ENCODE measurements around the gene MAD1L1. TPM values are rescaled to one million over a fixed set of nuclear protein-coding genes. Genes with fewer than 3 reads are reported as not detected.
"Not testable (repeated sequence)": the region's sequence is repeated elsewhere in the genome, so short reads cannot be mapped to it uniquely, and the experiment has no call there.

The MAD1L1 gene
- total and polyA plus RNA-seq, 11 donors: 11.1 to 29.7 (median 20.9) TPM

DNA sequence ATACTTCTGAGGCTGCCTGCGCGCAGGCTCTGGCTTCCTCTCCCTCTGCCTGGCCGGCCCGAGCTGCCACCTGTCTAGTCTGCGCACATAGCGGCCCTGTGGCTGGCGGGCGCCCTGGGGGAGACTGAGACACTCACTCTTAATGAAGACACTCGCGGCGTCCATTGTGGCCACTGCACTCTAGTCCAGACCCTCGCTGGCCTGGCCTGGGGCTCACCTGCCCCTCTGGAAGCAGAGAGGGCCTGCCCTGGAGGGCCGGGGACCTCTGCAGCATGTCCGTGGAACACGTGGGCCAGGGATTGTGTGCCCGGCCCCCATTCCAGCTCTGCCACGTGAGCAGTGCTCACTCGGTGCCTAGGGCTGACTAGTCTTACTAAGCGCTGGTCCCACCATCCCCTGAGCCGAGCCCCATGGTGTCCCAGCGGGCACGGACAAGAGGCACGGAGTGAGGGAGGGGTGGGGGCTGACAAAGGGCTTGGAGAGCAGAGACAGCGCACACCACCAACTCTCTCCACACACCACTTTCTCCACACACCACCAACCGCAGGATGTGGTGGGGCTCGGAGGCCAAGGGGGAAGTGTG lies 413.4 kb downstream of the MAD1L1 start:
- Histone ChIP-seq H3K9me3 (no peaks in the 10 kb centered on the region), H3K4me3 (no peak overlapping the region), H3K36me3 (peaks cover 0 to 3% (median 0%) of the 10 kb centered on the region in 9 donors), H3K27me3 (no peaks in the 10 kb centered on the region), H3K4me1 (peaks cover 0 to 8% (median 0%) of the 10 kb centered on the region in 12 donors), H3K27ac (no peak overlapping the region)
- intact Hi-C loops (cut with DNase I): no loop called here
- WGBS, 4 donors: 81 to 97% (median 88%) methylated on average over 18 to 26 of the region's 26 CpGs
- ATAC-seq (no peak), DNase-seq (no peak)
- TF ChIP-seq, protein P1, sequence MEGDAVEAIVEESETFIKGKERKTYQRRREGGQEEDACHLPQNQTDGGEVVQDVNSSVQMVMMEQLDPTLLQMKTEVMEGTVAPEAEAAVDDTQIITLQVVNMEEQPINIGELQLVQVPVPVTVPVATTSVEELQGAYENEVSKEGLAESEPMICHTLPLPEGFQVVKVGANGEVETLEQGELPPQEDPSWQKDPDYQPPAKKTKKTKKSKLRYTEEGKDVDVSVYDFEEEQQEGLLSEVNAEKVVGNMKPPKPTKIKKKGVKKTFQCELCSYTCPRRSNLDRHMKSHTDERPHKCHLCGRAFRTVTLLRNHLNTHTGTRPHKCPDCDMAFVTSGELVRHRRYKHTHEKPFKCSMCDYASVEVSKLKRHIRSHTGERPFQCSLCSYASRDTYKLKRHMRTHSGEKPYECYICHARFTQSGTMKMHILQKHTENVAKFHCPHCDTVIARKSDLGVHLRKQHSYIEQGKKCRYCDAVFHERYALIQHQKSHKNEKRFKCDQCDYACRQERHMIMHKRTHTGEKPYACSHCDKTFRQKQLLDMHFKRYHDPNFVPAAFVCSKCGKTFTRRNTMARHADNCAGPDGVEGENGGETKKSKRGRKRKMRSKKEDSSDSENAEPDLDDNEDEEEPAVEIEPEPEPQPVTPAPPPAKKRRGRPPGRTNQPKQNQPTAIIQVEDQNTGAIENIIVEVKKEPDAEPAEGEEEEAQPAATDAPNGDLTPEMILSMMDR (IDR thresholded peaks at IDR 0.05): no peak
- no peak for TF ChIP-seq POLR2A (IDR thresholded peaks at IDR 0.05)

DNA sequence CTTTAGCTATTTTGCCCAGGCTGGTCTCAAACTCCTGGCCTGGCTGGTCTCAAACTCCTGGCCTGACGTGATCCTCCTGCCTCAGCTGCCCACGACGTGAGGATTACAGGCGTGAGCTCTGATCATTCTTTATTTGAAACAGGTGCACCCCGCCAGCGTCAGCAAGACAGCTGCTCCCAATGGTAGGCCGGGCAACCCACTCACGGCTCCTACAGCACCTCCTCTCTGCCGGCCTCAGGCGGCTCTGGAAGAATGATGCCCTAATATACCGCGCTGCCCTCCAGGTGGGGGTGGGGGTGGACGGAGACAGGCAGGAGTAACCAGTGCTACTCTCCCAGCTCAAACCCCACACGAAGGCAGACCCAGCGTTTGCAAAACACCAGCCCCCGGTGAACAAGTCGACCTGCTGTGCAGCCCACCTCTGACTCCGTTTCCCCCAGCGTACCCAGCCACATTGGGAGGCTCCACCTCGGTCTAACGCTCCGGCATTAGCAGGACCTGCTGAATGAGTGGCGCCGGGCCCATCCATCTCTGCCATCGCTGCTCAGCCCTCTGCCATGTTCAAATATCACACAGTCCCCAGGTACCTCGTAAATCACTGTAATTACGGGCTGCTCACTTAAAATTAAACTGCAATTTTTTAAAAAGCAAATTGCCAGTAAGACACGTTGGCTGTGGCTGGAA lies 414.0 kb downstream of the MAD1L1 start:
- H3K4me1 ChIP-seq: peaks cover 0 to 8% (median 0%) of the 10 kb centered on the region in 12 donors
- no peak overlapping the region for H3K4me3 ChIP-seq
- no peak for DNase-seq
- no peaks in the 10 kb centered on the region for H3K9me3 ChIP-seq
- TF ChIP-seq, protein P1 (IDR thresholded peaks at IDR 0.05): no peak
- TF ChIP-seq POLR2A (IDR thresholded peaks at IDR 0.05): no peak
- peaks cover 0 to 3% (median 0%) of the 10 kb centered on the region in 9 donors for H3K36me3 ChIP-seq
- WGBS, 4 donors: 90 to 95% (median 92%) methylated on average over 13 to 28 of the region's 28 CpGs
- intact Hi-C loops (cut with DNase I): no loop called here
- no peaks in the 10 kb centered on the region for H3K27me3 ChIP-seq
- H3K27ac ChIP-seq: peak overlapping the region in 2 of 12 donors; percentile 46 to 52
- ATAC-seq: no peak

DNA sequence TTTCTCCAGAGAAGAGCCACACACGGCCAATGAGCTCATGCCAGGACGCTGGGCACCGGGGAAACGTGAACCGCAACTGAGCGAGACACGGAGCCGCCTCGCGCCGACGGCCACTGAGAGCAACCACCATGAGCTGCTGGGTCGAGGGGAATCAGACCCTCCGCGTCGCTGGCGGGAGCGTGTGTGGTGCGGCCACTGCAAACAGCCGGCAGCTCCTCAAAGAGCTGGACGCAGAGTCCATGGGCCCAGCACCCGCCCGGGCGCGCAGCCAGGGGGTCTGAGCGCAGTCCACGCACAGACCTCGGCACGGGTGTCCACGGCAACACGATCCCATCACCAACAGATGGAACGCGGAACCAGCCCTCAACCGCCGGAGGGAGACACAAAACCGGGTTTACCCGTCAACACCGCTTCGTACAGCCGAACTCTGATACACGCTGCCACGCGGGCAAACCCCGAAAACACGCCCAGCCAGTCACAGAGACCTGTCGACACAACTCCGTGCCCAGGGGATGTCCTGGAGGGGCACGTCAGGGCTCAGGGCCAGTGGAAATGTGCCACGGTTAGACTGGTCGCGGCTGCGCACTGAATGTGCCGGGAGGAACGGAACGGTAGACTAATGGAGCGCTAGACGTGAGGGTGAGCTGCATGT lies 415.6 kb downstream of the MAD1L1 start:
- peaks cover 0 to 3% (median 0%) of the 10 kb centered on the region in 9 donors for H3K36me3 ChIP-seq
- no peaks in the 10 kb centered on the region for H3K27me3 ChIP-seq
- peaks cover 0 to 17% (median 4%) of the 10 kb centered on the region in 12 donors for H3K4me1 ChIP-seq
- DNase-seq: no peak
- no peak for ATAC-seq
- H3K27ac ChIP-seq: no peak overlapping the region
- H3K4me3 ChIP-seq: no peak overlapping the region
- TF ChIP-seq POLR2A (IDR thresholded peaks at IDR 0.05): no peak
- TF ChIP-seq, protein P1 (IDR thresholded peaks at IDR 0.05): no peak
- intact Hi-C loops (cut with DNase I): no loop called here
- H3K9me3 ChIP-seq: no peaks in the 10 kb centered on the region
- 94 to 97% (median 96%) methylated on average over 50 to 57 of the region's 57 CpGs for WGBS, 4 donors

DNA sequence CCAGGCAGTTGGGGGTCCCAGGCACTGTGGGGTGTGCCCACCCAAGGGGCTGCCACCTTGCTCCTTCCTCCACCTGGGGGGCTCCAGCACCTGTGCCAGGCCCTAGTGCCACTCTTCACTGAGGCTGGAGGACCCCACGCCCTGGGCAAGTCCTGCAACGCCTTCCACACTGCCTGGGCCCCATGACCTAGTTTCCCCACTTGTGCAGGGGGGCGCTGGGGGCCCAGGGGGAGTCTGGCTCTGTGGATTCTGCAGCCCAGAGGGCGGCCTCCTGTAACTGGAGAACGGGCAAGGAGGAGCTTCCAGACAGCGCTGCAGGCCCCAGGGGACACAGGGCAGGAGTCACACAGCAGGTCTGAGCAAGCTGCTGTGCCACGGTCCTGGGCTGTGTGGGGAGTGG lies 416.3 kb downstream of the MAD1L1 start:
- H3K27me3 ChIP-seq; DNase-seq; H3K9me3 ChIP-seq; ATAC-seq; H3K36me3 ChIP-seq; intact Hi-C loops (cut with DNase I); H3K4me3 ChIP-seq; H3K27ac ChIP-seq: not testable (repeated sequence)
- peaks cover 0 to 23% (median 5%) of the 10 kb centered on the region in 12 donors for H3K4me1 ChIP-seq
- WGBS, 4 donors: 79 to 90% (median 84%) methylated on average over 4 to 7 of the region's 7 CpGs

DNA sequence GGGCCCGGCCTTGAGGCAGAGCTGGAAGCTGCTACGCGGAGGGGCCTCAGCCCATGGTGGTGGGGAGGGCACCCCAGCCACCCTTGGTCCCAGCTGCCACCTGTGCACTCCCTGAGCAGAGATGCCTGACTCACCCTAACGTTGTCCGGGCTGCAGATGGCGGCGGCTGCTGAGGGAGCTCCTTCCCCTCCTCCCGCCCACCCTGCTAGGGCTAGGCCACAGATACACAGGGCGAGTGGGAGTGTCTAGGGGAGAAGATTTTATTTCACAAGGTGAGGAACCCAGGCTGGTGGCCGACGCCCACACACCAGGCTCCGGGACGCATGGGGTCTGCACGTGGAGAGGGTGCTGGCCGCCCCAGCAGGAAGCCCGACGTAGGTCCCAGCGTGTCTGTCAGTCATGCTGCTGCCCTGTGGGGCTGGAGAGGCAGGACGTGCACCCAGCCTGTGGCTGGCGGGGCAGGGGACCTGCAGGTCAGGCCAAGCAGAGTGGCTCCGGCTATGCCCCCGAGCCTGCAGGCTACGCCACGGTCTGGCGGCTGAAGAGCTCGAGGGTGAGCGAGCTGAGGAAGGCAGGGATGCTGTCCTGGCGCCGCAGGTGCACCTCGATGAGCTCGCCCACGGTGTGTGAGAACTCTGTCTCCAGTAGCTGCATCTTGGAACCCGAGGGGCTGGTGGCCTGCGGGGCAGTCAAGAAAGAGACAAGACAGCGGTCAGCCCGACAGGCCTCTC lies 417.0 kb downstream of the MAD1L1 start:
- ATAC-seq; intact Hi-C loops (cut with DNase I): not testable (repeated sequence)

More for the DNA sequence above, 417.0 kb downstream of the MAD1L1 start:
- peaks cover 0 to 23% (median 5%) of the 10 kb centered on the region in 12 donors for H3K4me1 ChIP-seq
- not testable (repeated sequence) for H3K9me3 ChIP-seq, H3K27ac ChIP-seq, DNase-seq, H3K4me3 ChIP-seq, H3K27me3 ChIP-seq, H3K36me3 ChIP-seq
- 91 to 95% (median 93%) methylated on average over 23 to 36 of the region's 36 CpGs for WGBS, 4 donors
